ENCODE results near the gene FGF2.
"Not testable (repeated sequence)": the region's sequence is repeated elsewhere in the genome, so short reads cannot be mapped to it uniquely, and the experiment has no call there.

The FGF2 gene

DNA sequence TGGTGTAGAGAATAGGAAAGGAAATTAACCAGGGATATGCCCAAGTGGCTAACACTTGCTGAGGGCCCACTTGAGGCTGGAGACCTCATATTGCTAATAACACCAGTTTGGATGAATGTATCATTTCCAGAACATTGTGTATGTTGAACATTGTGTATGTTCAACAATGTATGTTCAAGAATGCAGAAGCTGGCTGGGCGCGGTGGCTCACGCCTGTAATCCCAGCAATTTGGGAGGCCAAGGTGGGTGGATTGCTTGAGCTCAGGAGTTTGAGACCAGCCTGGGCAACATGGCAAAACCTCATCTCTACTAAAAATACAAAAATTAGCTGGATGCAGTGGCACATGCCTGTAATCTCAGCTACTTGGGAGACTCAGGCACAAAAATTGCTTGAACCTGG is 23.2 kb downstream of the FGF2 start:
- not testable (repeated sequence) for DNase-seq

DNA sequence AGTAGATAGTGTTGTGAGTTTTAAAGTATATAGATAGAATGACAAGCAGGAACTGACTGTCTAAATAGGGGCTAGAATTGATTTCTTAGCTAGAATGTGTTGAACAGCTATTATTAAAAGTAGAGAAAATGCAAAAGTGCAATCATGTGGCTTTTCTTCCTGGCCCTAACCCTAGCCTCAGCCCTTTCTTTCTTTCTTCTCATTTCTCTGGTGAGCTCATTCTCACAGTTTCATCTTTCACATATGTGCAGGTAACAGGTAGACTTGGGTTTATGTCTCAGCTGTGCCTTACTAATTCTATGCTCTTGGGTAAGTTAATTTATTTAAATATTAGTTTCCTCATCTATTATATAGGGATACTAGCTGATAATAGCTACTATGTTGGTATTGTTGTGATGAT is 24.9 kb downstream of the FGF2 start:
- no peak for DNase-seq

DNA sequence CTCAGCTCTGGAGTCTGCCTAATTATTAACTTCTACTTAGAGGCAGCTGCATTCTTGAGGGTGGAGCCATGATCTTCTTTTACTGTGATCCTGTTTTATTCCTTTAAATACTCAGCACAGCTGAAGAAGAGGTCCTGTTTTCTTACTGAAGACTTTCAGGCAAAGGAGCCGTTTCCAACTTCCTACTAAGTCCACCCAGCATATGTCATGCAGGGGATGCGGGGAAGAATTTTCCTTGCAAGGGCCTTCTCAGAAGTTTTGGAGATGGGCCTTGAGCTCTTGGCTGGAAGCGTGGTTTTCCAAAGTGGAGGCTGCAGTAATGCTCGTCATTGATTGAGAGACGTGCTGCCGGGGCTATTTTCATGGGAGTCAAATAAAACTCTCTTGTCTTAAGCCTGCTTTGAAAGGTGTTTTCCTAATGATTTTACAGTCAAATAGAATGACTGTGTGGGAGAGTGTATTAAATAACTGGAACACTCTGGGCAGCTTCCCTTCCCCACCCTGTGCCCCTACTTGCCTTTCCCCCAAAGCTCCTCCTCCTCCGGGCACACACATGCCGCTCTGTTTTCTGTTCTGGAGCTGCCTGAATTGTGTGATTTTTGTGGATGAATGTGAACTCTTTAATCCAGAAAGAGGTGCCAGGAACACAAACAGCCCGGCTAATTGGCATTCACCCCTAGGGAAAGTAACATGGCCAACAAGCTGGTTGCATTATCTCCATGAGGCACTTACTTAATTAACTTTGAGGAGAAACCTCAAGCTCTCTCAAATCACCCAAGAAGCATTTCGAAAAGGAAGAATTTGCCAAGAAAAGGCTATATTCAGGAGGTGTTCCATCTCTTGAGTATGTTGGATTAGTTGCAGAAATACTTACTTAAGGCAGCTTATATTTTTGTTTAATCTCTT is 28.1 kb downstream of the FGF2 start:
- no peak for DNase-seq

DNA sequence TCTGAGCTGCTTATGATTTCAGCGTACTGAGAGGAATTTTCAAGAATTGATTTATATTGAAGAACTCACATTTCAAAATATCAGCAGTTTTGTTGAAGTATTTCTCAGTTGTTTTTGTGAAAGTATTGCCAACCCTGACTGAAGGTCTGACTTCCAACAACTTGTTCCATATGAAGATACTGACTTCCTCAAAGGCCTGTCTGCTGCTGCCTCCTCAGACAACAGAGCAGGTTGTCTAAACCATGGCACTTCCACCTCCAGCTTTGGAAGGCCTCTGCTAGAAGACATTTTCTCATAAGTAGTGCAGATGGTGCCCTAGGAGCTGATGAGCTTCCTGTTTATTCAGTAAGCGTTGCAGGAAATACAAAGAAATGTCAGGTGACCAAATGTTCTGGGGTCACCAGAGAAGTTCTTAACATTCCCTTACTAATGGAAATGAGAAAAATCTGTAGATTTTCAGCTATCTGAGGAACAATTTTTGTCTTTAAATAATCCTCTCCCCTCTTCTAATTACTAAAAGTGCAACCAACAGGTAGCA is 28.8 kb downstream of the FGF2 start:
- no peak for DNase-seq

DNA sequence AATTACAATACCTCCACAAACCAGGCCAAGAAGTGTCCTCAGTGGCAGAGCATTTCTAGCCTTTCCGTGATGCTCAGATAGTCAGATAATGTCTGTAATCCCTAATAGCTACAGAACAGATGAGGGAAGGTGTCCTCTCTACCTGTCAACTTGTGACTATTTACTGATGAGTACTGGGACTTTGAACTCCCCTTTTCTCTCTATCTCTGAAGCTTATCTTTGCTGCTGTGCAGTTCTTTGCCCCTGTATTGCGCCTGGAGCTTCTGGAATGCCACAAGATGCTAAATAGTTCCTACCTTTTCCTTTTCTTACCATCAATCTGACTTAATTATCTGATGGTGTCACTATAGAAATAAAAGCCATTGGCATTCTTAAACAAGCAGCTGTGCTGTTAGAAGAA is 30.5 kb downstream of the FGF2 start:
- no peak for DNase-seq

DNA sequence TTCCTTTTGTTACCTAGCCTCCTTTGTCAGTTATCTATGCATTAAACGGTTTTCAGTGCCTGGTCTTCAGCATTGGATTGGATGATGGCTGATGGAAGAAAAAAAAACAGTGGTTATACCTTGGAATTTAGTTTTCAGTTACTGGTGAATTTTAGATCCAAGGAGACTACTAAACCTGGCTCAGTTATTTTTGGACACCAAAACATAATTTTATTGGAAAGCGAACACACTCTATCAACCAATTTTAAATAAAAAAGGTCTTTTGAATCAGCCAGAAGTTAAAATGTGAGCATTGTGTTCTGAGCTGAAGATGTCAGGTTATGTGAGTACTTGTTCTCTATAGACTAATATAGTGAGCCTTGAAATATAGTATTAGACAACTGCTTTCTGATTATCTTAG is 32.1 kb downstream of the FGF2 start:
- DNase-seq: no peak

DNA sequence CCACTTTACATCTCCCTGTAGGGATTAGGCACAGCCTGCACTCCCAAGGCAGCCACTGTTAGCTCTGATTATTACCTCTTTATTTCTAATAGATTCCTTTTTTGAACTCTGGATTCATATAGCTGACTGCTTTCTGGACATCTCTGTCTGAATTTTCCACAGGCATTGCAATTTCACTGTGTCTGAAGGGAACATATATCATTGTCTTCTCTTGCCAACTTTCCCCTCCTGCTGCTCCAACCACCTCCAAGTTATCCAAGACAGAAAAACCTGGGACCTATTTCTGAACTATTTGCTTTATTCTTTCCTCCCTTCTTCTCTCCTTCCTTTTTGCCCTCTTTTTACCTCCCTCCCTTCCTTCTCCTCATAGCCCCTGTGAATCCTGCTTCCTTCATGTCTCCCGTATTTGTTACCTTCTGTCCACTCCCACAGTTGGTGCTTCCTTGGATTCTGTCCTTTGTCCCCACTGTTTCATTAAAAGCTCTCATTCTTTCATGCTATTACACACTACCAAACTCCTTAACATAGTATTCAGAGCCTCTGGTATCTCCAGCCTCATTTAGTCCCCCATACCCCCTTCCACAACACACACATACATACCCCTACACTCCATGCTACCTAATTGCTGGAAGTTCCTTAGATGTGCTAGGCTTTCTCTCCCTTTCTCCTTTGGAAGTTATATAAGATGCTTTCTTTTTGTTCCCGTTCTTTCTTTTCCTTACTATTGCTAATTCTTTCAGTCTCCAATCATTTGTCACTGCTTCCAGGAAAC is 34.7 kb downstream of the FGF2 start:
- no peak for DNase-seq

DNA sequence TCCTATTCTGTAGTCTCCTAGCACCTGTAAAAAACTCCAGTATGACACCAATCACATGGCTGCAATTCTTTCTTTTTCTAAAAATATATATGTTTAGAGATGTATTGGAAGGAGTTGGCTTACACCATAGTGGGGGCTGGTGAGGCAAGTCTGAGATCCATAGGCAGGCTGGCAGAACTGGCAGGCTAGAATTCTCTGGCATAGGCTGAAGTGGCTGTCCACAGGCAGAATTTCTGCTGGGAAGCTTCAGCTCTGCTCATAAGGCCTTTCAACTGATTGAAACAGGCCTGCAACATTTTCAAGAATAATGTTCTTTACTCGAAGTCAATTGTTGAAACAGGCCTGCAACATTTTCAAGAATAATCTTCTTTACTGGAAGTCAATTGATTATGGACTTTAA is 37.0 kb downstream of the FGF2 start:
- no peak for DNase-seq

DNA sequence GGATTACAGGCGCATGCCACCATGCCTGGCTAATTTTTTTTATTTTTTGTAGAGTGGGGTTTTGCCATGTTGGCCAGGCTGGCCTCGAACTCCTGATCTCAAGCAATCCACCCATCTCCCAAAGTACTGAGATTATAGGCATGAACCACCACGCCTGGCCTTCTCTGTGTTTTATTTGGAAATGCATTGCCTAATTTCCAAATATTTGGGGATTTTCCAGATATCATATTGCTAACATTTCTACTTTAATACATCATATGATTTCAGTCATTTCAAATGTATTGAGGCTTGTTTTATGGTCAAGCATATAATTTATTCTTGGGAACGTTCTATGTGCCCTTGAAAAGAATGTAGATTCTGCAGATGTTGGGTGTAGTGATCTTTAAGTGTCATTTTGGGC is 38.8 kb downstream of the FGF2 start:
- DNase-seq: no peak

DNA sequence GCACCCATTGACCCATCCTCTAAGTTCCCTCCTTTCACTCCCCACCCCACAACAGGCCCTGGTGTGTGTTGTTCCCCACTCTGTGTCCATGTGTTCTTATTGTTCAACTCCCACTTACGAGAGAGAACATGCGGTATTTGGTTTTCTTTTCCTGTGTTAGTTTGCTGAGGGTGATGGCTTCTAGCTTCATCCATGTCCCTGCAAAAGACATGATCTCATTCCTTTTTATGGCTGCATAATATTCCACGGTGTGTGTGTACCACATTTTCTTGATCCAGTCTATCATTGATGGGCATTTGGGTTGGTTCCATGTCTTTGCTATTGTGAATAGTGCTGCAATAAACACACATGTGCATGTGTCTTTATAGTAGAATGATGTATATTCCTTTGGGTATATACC is 41.6 kb downstream of the FGF2 start:
- not testable (repeated sequence) for DNase-seq

DNA sequence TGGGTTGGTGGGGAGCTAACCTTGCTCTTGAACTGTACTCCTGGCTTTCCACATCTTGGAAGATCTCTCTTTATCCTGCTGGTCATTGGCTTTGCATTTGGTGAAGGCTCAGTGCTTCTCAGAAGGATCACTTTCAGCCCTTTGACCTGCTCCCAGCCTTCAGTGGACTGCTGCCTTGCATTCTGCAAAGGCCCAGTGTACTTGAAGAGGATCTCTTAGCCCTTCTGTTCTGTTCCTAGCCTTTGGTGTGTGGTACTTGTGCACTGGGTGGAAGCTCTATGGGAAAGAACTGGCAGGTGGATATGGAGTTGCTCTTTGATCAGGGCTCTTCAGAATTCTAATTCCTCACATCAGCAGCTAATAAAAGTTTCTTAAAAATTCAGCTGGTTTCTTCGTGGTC is 46.5 kb downstream of the FGF2 start:
- DNase-seq: no peak

DNA sequence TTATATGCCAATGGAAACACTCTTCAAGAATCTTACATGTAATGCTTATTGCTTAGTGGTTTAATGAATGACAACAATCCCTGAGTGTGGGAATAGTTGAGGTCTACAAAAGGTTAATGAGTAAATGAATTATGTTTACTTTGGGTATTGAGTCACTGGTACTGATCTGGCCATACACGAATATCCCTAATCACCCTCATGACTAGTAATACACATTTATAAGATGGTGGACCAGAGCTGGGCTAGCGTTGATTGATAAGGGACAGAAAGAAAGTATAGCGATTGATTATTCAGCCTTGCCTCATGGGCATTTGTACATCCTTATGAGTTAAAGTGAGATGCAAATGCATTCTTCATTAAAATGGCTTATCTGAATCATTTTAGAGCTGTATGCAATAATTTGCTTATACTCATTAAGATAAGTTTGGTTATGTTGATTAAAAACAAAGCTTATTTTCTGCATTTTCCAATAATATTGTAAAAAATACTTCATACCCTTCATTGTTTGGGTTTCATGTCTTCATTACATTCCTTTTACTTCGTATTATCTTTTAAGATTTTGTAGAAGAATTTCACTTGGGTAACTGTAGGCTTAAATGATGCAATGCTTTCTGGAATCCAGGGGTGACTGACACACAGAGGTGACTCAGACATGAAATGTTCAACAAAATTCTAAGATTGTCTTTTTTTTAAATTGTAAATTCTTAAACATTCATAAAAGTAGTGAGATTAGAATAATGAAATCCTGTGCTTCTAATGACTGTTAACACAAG is 47.4 kb downstream of the FGF2 start:
- DNase-seq: no peak

DNA sequence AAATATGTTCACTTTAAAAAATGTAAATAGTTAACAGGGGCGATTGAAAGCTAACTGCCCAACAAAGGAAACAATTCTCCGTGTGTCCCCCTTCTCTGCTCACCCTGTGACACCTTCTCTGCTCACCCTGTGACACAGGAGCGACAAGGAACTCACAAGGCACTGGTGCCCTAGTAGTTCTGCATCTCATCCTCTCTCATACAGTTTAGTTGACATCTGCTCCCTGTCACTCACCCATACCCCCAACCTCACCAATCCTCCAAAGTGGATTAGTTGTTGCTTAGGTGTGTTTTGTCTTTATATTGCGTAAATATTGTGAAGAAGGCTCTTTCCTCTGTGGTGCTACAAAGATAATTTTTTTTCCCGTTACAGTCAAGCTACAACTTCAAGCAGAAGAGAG is 49.3 kb downstream of the FGF2 start:
- no peak for DNase-seq

DNA sequence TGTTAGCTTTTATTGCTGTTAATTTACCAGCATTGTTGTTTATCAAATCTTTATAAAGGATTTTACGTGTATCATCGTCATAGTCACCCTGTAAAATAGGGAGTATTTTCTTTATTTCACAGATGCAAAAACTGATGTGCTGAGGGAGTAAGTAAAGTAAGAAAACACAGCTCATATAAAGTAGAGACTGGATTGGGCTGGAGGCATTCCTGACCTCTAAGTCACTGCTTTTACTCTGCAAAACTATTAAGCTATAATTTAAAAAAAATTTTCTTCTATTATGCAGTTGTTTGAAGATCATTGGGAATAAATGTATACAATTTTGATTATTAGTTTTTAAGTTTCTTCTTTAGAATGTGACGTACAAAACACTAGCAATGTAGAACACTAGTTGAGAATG is 49.8 kb downstream of the FGF2 start:
- no peak for DNase-seq

DNA sequence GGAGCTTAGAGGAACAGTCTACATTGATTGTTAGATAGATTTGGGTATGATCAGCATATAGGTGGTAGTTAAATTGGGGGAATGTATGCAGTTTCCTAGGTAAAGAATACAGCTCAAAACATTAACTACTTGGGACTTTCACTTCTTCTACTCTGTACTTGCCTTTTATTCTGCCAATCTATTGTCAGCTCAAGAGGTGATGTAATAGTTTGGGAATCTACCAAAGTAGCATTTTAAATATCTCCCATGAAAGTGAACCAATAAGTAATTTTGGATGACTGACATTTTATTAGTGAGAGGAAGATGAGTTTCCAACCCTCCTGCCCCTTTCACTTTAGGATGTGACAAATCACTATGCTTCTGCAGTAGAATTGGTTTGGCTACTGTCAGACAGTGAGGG is 52.4 kb downstream of the FGF2 start:
- no peak for DNase-seq

DNA sequence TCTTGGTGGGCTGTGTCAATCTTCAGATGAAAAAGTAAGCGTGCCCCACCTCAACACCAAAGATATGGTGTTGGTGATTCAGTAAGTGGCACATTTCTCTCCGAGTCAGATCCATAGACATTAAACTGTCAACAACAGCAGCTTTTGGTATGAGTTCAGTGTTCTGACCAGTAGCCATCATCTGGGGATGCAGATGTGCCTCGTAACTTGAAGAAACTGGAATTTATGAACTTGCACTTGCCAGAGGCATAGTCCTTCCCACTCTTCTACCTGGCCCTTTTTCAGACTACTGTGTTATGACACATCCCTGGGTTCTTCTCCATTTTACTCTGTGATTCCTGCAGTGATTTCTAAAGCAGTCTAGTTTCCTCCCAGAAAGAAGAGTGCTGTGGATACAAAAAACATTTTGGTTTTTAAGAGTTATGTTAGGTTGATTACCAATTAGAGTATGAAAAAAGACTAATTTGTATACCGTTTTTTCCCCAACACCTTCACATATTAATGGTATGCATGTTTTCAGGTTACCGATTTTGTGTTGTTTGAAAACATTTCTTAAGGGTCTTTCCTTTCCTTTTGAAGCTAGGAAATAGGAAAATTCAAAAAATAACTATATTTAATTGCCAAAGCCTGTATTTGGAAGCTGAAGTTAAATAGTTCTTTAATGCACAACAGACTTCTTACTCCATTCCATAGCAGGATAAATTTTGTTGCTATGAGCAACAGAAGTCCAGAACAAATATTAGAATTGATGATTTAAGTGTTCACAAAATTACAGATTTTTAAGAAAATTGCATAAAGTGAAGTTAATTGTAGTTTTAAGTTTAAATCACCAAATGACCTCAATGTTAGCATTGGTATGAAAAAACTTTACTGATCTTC is 56.5 kb downstream of the FGF2 start:
- no peak for DNase-seq

DNA sequence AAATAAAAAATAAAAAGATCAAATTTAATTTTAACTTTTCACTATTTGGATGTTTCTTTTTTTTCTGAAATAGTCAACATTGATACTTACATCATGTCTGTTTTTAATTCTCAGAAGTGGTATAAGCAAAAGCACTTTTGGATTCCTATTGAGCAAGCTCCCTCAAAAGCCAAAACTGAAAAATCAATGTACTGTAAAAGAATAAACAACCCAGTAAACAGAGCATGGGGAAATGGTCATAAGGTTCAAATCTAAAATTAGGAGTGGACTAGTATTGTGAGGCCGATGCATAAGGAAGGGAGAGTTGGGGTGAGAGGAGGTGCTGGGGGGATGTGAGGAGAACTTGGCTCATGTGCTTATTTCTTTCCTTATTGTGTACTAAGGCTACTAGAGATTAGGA is 57.9 kb downstream of the FGF2 start:
- no peak for DNase-seq

DNA sequence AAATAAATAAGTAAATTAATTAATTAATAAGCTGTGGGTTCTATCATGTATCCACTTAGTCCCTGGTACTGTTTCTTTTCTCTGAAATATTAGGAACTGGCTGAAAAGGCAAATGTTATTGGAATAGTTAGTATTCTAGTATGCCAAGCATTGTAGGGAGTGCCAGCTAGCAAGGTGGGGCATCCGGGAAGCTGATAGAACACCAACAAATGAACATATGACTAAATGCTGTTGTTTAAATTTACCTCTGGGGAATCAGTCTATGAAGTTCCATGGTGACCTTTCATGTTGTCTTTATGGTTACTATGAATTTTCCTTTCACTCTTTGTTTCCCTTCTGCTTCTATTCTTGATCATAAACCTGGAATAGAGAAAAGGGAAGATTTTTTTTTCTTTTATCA is 63.1 kb downstream of the FGF2 start:
- DNase-seq: no peak

DNA sequence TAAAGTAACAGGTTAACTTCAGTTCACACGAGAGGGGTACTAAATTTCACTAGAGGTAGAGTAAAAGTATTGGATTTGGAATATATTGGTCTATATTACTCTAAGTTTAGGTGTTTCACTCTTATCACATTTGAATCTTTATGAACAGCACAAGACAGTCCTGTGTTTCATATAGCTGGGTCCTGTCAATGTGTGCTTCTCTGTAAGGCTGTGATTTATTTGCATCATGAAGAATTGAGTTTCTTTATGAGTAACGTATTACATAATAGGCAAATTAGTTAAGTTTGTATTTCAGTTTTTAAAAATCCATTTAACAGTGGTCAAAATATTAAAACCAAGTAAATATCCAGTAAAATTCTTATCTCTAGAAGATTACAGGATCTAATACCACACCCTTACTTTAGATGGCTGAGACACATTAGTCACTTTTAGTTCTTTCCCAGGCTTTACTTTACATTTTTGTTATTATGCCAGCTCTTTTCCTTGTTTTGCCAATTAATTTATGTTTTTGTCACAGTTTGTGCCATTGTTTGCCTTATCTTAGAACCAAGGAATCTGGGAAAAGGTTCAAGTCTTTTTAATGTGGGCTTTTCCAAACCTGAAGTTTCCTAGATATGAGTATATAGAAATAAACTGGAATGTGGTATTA is 63.6 kb downstream of the FGF2 start:
- DNase-seq: no peak

DNA sequence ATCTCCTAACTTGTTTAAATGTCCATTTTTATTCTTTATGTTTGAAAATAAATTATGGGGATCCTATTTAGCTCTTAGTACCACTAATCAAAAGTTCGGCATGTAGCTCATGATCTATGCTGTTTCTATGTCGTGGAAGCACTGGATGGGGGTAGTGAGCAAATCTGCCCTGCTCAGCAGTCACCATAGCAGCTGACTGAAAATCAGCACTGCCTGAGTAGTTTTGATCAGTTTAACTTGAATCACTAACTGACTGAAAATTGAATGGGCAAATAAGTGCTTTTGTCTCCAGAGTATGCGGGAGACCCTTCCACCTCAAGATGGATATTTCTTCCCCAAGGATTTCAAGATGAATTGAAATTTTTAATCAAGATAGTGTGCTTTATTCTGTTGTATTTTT is 68.2 kb downstream of the FGF2 start:
- DNase-seq: no peak

DNA sequence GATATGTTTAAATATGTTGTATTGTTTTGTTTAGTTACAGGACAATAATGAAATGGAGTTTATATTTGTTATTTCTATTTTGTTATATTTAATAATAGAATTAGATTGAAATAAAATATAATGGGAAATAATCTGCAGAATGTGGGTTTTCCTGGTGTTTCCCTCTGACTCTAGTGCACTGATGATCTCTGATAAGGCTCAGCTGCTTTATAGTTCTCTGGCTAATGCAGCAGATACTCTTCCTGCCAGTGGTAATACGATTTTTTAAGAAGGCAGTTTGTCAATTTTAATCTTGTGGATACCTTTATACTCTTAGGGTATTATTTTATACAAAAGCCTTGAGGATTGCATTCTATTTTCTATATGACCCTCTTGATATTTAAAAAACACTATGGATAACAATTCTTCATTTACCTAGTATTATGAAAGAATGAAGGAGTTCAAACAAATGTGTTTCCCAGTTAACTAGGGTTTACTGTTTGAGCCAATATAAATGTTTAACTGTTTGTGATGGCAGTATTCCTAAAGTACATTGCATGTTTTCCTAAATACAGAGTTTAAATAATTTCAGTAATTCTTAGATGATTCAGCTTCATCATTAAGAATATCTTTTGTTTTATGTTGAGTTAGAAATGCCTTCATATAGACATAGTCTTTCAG is 68.8 kb downstream of the FGF2 start:
- DNase-seq: no peak

All from NCI-H1105 (cell line).